Neural progenitor cell (in vitro differentiated cells): ENCODE results near the gene SLC35E3. TPM values are rescaled to one million over a fixed set of nuclear protein-coding genes. Genes with fewer than 3 reads are reported as not detected.
A peak's percentile ranks its signal among the peaks of the same experiment; 100 is the strongest.

Experiments used
- DNase-seq: peaks from one replicate; pipeline ENCODE4 v3.0.0-alpha.2; 2016; ENCODE audit warnings: low spot score
- H2AFZ ChIP-seq: fragments of 200-600 bp; sonication (generic); replicated peaks from 2 replicates; pipeline ENCODE4 v1.6.1; 2016; ENCODE audit warnings: antibody characterized with exemption
- H3F3A ChIP-seq: fragments of 200-600 bp; sonication (generic); 2 replicates; pipeline ENCODE4 v1.6.1; 2016; ENCODE audit warnings: antibody characterized with exemption, low read depth
- H3K27ac ChIP-seq: fragments of 200-600 bp; sonication (generic); 2 replicates; pipeline ENCODE4 v1.5.1; 2016; ENCODE audit warnings: mild to moderate bottlenecking
- H3K27me3 ChIP-seq: fragments of 200-600 bp; sonication (generic); 2 replicates; pipeline ENCODE4 v1.6.1; 2016; ENCODE audit warnings: mild to moderate bottlenecking, moderate library complexity
- H3K36me3 ChIP-seq: fragments of 200-600 bp; sonication (generic); 2 replicates; pipeline ENCODE4 v1.5.1; 2016
- H3K4me1 ChIP-seq: fragments of 200-600 bp; sonication (generic); 2 replicates; pipeline ENCODE4 v1.6.1; 2016; ENCODE audit warnings: mixed run types
- H3K4me2 ChIP-seq: fragments of 200-600 bp; sonication (generic); 2 replicates; pipeline ENCODE4 v1.6.1; 2016
- H3K4me3 ChIP-seq: fragments of 200-600 bp; sonication (generic); 2 replicates; pipeline ENCODE4 v1.5.1; 2016
- H3K79me2 ChIP-seq: fragments of 200-600 bp; sonication (generic); 2 replicates; pipeline ENCODE4 v1.6.1; 2016; ENCODE audit warnings: low read depth
- H3K9ac ChIP-seq: fragments of 200-600 bp; sonication (generic); 2 replicates; pipeline ENCODE4 v1.6.1; 2016
- H3K9me3 ChIP-seq: fragments of 200-600 bp; sonication (generic); 2 replicates; pipeline ENCODE4 v1.5.1; 2016; ENCODE audit warnings: low read depth
- H4K20me1 ChIP-seq: fragments of 200-600 bp; sonication (generic); 2 replicates; pipeline ENCODE4 v1.6.1; 2016; ENCODE audit warnings: low read depth
- H3K27ac Mint-ChIP-seq: 3 replicates; pipeline ENCODE4 v1.8.0; 2021; ENCODE audit warnings: mixed read lengths
- H3K27me3 Mint-ChIP-seq: 2 replicates; pipeline ENCODE4 v1.8.0; 2022; ENCODE audit warnings: low read depth, mild to moderate bottlenecking, inconsistent platforms, moderate library complexity, mixed read lengths; ENCODE audit not compliant: insufficient read depth
- H3K36me3 Mint-ChIP-seq: 3 replicates; pipeline ENCODE4 v1.8.0; 2021; ENCODE audit warnings: mixed read lengths
- H3K4me1 Mint-ChIP-seq: 3 replicates; pipeline ENCODE4 v1.8.0; 2021; ENCODE audit warnings: mixed read lengths
- H3K4me3 Mint-ChIP-seq: 3 replicates; pipeline ENCODE4 v1.8.0; 2021; ENCODE audit warnings: mild to moderate bottlenecking, moderate library complexity, mixed read lengths
- H3K9me3 Mint-ChIP-seq: 3 replicates; pipeline ENCODE4 v1.8.0; 2020; ENCODE audit warnings: mixed read lengths
- CTCF ChIP-seq: fragments of 200-600 bp; sonication (generic); IDR thresholded peaks from 2 replicates; pipeline ENCODE4 v1.5.1; 2017; ENCODE audit warnings: antibody characterized with exemption, mild to moderate bottlenecking
- EZH2 ChIP-seq: fragments of 200-600 bp; sonication (generic); IDR thresholded peaks from 2 replicates; pipeline ENCODE4 v1.6.1; 2017; ENCODE audit warnings: antibody characterized with exemption, mild to moderate bottlenecking, moderate library complexity
- EZH2phosphoT487 ChIP-seq: fragments of 200-600 bp; sonication (generic); IDR thresholded peaks from 2 replicates; pipeline ENCODE4 v1.6.1; 2017; ENCODE audit warnings: antibody characterized with exemption
- total RNA-seq: library from RNA; depleted of rRNA; stranded (reverse); fragments of >200 nt; gene quantifications from 2 replicates; pipeline ENCODE4 v1.2.3, GENCODE V29; 2015; ENCODE audit warnings: low replicate concordance

Gene SLC35E3
- total RNA-seq, 1 donor from 2014 or later, result 1.5 TPM

GRCh38 chr12:68746572-68747180 is 700 bp downstream of the SLC35E3 start:
- peak overlapping the region; percentile 80 for H3K4me2 ChIP-seq
- TF ChIP-seq EZH2phosphoT487, result no peak
- no peak for TF ChIP-seq EZH2
- TF ChIP-seq CTCF, result no peak
- H3F3A ChIP-seq, result peaks cover 15% of the 10 kb centered on the region
- H3K36me3 ChIP-seq, result peaks cover 12% of the 10 kb centered on the region
- Mint-ChIP-seq H3K4me1 (peaks cover 27% of the 10 kb centered on the region), H3K36me3 (peaks cover 19% of the 10 kb centered on the region), H3K4me3 (peak overlapping the region; percentile 99), H3K27me3 (no peaks in the 10 kb centered on the region), H3K9me3 (no peaks in the 10 kb centered on the region), H3K27ac (peak overlapping the region; percentile 87)
- H3K9ac ChIP-seq, result peak overlapping the region; percentile 25
- H4K20me1 ChIP-seq, result no peaks in the 10 kb centered on the region
- DNase-seq, result peak; percentile 52
- H3K4me3 ChIP-seq, result peak overlapping the region; percentile 65
- H2AFZ ChIP-seq, result peak overlapping the region; percentile 88
- peaks cover 28% of the 10 kb centered on the region for H3K79me2 ChIP-seq
- no peaks in the 10 kb centered on the region for H3K9me3 ChIP-seq
- no peaks in the 10 kb centered on the region for H3K27me3 ChIP-seq
- peaks cover 10% of the 10 kb centered on the region for H3K4me1 ChIP-seq
- no peak overlapping the region for H3K27ac ChIP-seq

GRCh38 chr12:68749443-68749842 is 3.5 kb downstream of the SLC35E3 start:
- H3K27ac Mint-ChIP-seq, result no peak overlapping the region
- Histone ChIP-seq H3K4me1 (peaks cover 10% of the 10 kb centered on the region), H3K79me2 (peaks cover 28% of the 10 kb centered on the region), H3K36me3 (no peaks in the 10 kb centered on the region), H3K4me3 (no peak overlapping the region), H3K27me3 (no peaks in the 10 kb centered on the region), H3K9me3 (no peaks in the 10 kb centered on the region), H4K20me1 (no peaks in the 10 kb centered on the region), H3K4me2 (no peak overlapping the region), H3K27ac (no peak overlapping the region), H3K9ac (no peak overlapping the region), H2AFZ (no peak overlapping the region), H3F3A (peaks cover 9% of the 10 kb centered on the region)
- no peaks in the 10 kb centered on the region for H3K9me3 Mint-ChIP-seq
- peaks cover 29% of the 10 kb centered on the region for H3K4me1 Mint-ChIP-seq
- H3K27me3 Mint-ChIP-seq, result no peaks in the 10 kb centered on the region
- peaks cover 30% of the 10 kb centered on the region for H3K36me3 Mint-ChIP-seq
- DNase-seq, result no peak
- TF ChIP-seq CTCF (no peak), EZH2phosphoT487 (no peak), EZH2 (no peak)
- H3K4me3 Mint-ChIP-seq, result peak overlapping the region; percentile 31

GRCh38 chr12:68749861-68750260 is 3.9 kb downstream of the SLC35E3 start:
- no peaks in the 10 kb centered on the region for H4K20me1 ChIP-seq
- peaks cover 7% of the 10 kb centered on the region for H3F3A ChIP-seq
- no peak overlapping the region for H2AFZ ChIP-seq
- Mint-ChIP-seq H3K27ac (no peak overlapping the region), H3K9me3 (no peaks in the 10 kb centered on the region), H3K4me1 (peaks cover 29% of the 10 kb centered on the region), H3K36me3 (peaks cover 33% of the 10 kb centered on the region), H3K27me3 (no peaks in the 10 kb centered on the region), H3K4me3 (no peak overlapping the region)
- peaks cover 28% of the 10 kb centered on the region for H3K79me2 ChIP-seq
- no peak overlapping the region for H3K27ac ChIP-seq
- TF ChIP-seq EZH2 (no peak), EZH2phosphoT487 (no peak), CTCF (no peak)
- no peaks in the 10 kb centered on the region for H3K36me3 ChIP-seq
- no peak for DNase-seq
- H3K4me2 ChIP-seq, result no peak overlapping the region
- H3K4me3 ChIP-seq, result no peak overlapping the region
- H3K9ac ChIP-seq, result no peak overlapping the region
- H3K4me1 ChIP-seq, result peaks cover 10% of the 10 kb centered on the region
- H3K9me3 ChIP-seq, result no peaks in the 10 kb centered on the region
- no peaks in the 10 kb centered on the region for H3K27me3 ChIP-seq
